Amniotic epithelial cell (primary cell): Measurements from ENCODE around the gene ZNF76.
A peak's percentile ranks its signal among the peaks of the same experiment; 100 is the strongest.

Experiments used
- DNase-seq: peaks from one replicate; pipeline ENCODE4 v3.0.0-alpha.2; 2010; ENCODE audit warnings: low read depth

The ZNF76 gene

GRCh38 chr6:35330541-35331119, 71.1 kb downstream of the ZNF76 start:
- DNase-seq, result peak; percentile 48

DNA sequence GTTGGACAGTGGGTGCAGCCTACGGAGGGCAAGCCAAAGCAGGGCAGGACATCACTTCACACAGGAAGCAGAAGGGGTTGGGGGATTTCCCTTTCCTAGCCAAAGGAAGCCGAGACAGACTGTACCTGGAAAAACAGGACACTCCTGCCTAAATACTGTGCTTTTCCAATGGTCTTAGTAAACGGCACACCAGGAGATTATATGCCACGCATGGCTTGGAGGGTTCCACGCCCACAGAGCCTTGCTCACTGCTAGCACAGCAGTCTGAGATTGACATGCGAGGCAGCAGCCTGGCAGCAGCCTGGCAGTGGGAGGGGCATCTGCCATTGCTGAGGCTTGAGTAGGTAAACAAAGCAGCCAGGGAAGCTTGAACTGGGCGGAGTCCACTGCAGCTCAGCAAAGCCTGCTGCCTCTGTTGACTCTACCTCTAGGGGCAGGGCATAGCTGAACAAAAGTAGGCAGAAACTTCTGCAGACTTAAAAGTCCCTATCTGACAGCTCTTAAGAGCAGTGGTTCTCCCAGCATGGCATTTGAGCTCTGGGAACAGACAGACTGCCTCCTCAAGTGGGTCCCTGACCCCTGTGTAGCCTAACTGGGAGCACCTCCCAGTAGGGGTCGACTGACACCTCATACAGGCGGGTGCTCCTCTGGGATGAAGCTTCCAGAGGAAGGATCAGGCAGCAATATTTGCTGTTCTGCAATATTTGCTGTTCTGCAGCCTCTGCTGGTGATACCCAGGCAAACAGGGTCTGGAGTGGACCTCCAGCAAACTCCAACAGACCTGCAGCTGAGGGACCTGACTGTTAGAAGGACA, 72.7 kb downstream of the ZNF76 start:
- peak; percentile 42 for DNase-seq

DNA sequence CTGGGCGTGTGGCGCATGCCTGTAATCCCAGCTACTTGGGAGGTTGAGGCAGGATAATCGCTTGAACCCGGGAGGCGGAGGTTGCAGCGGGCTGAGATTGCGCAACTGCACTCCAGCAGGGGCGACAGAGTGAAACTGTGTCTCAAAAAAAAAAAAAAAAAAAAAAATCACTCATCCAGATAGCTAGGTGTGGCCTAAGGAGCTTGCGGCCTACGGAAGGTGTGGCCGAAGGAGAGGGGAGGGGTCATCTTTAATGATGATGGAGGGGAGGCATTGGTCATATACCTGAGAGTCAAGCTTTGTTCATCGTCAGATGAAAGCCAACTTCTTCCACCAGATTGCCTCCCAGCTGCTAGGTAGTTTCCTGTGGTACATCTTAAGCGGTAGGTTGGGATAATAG, 82.0 kb downstream of the ZNF76 start:
- no peak for DNase-seq

- DNase-seq, result peak; percentile 87
Measured at GRCh38 chr6:35342258-35343091, 82.9 kb downstream of the ZNF76 start, which contains the start of gene PPARD. PPARD (plus strand) TSS chr6:35342558; CDS start chr6:35411088, 68,530 bp downstream.

GRCh38 chr6:35343092-35343834, 83.7 kb downstream of the ZNF76 start:
- DNase-seq, result peak; percentile 51

DNA sequence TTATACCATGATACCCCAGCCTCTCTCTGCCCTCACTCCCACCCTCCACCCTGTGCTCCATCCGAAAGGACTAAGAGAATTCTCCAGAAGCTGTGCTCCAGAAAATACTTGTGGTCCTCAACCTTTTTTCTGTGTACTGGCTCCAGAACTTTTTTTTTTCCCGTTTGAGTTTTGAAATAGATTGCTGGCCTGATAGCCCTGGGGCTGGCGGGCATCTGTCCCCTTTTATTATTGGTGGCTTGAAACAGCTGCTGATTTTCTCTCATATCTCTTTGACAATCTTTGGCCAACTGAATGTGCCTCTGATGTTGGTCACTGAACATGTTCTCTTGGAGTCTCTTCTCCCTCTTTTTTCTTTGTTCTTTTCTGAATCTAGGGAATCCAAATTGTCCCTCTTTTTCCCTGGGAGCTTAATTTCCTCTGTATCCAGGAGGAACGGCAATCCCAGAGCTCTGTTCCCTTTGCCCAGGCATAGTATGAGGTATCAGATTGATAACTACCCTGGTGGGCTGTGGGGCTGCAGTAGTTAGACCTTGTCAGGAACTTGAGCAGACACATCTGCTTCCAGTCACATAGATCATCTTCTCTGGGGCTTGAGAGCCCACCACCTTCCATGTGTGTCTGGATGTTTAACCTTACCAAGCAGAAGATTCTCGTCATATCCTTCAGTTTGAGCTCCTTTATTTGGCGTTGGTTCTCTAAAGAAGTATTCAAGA, 84.5 kb downstream of the ZNF76 start:
- DNase-seq, result no peak
